Activated T-helper 17 cell treated with anti-CD3 and anti-CD28 coated beads, Interleukin-2, amount 50 U/mL, for 72 hours (primary cell): ENCODE results near the gene MYL1. TPM values are rescaled to one million over a fixed set of nuclear protein-coding genes. Genes with fewer than 3 reads are reported as not detected.

ENCODE experiments used
- total RNA-seq, 2 donors: library from RNA; stranded (reverse); gene quantifications; one replicate each; pipeline ENCODE4 v1.2.3, GENCODE V29; 2022

Gene MYL1
- total RNA-seq, 2 donors from 2014 or later = not detected

Other genes with a start within 250 kb of the MYL1 start
- 10 to 100 TPM in 1 of 2 donors, 1 to 10 TPM in 1; 4.3 to 10.3 TPM for gene KANSL1L, start 143.8 kb downstream of the MYL1 start, total RNA-seq
- not detected for gene ACADL, start 89.7 kb downstream of the MYL1 start, total RNA-seq
- 10 to 100 TPM; 21.3 to 31.0 TPM for gene LANCL1, start 161.6 kb upstream of the MYL1 start, total RNA-seq
- 1 to 10 TPM in 1 of 2 donors, under 1 TPM in 1; 0.76 to 1.3 TPM for gene CPS1, start 241.4 kb upstream of the MYL1 start, total RNA-seq